ENCODE results near the gene STK35. TPM values are rescaled to one million over a fixed set of nuclear protein-coding genes. Genes with fewer than 3 reads are reported as not detected.

The STK35 gene
- total and polyA plus RNA-seq, 2 experiments from 2014 or later, result 14.2 to 59.7 TPM

DNA sequence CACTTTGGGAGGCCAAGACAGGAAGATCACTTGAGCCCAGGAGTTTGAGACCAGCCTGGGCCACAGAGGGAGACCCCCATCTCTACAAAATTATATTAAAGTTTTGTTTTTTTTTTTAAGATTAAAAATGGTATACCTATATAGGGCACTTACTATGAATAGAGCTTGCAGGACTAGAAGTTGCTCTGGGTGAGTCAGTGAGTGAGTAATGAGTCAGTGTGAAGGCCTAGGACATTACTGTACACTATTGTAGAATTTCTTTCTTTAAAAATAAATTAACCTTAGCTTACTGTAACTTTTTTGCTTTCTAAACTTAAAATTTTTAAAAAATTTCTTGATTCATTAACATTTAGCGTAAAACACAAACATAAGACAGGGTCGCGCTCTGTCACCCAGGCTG, 29.7 kb downstream of the STK35 start (continued):
- TF ChIP-seq, protein P1, sequence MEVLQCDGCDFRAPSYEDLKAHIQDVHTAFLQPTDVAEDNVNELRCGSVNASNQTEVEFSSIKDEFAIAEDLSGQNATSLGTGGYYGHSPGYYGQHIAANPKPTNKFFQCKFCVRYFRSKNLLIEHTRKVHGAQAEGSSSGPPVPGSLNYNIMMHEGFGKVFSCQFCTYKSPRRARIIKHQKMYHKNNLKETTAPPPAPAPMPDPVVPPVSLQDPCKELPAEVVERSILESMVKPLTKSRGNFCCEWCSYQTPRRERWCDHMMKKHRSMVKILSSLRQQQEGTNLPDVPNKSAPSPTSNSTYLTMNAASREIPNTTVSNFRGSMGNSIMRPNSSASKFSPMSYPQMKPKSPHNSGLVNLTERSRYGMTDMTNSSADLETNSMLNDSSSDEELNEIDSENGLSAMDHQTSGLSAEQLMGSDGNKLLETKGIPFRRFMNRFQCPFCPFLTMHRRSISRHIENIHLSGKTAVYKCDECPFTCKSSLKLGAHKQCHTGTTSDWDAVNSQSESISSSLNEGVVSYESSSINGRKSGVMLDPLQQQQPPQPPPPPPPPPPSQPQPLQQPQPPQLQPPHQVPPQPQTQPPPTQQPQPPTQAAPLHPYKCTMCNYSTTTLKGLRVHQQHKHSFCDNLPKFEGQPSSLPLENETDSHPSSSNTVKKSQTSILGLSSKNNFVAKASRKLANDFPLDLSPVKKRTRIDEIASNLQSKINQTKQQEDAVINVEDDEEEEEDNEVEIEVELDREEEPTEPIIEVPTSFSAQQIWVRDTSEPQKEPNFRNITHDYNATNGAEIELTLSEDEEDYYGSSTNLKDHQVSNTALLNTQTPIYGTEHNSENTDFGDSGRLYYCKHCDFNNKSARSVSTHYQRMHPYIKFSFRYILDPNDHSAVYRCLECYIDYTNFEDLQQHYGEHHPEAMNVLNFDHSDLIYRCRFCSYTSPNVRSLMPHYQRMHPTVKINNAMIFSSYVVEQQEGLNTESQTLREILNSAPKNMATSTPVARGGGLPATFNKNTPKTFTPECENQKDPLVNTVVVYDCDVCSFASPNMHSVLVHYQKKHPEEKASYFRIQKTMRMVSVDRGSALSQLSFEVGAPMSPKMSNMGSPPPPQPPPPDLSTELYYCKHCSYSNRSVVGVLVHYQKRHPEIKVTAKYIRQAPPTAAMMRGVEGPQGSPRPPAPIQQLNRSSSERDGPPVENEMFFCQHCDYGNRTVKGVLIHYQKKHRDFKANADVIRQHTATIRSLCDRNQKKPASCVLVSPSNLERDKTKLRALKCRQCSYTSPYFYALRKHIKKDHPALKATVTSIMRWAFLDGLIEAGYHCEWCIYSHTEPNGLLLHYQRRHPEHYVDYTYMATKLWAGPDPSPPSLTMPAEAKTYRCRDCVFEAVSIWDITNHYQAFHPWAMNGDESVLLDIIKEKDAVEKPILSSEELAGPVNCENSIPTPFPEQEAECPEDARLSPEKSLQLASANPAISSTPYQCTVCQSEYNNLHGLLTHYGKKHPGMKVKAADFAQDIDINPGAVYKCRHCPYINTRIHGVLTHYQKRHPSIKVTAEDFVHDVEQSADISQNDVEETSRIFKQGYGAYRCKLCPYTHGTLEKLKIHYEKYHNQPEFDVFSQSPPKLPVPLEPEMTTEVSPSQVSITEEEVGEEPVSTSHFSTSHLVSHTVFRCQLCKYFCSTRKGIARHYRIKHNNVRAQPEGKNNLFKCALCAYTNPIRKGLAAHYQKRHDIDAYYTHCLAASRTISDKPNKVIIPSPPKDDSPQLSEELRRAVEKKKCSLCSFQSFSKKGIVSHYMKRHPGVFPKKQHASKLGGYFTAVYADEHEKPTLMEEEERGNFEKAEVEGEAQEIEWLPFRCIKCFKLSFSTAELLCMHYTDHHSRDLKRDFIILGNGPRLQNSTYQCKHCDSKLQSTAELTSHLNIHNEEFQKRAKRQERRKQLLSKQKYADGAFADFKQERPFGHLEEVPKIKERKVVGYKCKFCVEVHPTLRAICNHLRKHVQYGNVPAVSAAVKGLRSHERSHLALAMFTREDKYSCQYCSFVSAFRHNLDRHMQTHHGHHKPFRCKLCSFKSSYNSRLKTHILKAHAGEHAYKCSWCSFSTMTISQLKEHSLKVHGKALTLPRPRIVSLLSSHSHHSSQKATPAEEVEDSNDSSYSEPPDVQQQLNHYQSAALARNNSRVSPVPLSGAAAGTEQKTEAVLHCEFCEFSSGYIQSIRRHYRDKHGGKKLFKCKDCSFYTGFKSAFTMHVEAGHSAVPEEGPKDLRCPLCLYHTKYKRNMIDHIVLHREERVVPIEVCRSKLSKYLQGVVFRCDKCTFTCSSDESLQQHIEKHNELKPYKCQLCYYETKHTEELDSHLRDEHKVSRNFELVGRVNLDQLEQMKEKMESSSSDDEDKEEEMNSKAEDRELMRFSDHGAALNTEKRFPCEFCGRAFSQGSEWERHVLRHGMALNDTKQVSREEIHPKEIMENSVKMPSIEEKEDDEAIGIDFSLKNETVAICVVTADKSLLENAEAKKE (CRISPR knock-in tag; IDR thresholded peaks at IDR 0.05), result no peak

GRCh38 chr20:2132461-2132901, 30.9 kb downstream of the STK35 start:
- H3K4me3 ChIP-seq, result no peak overlapping the region
- H3K36me3 Mint-ChIP-seq (ENCODE audit: low read depth), result no peaks in the 10 kb centered on the region
- no peak overlapping the region for H3K27ac Mint-ChIP-seq
- H3K9me2 ChIP-seq (ENCODE audit: insufficient read depth), result no peaks in the 10 kb centered on the region
- H3K4me1 Mint-ChIP-seq, result peaks cover 42% of the 10 kb centered on the region
- no peak for TF ChIP-seq EZH2 (IDR thresholded peaks at IDR 0.05; ENCODE audit: low read depth, unreplicated experiment)
- TF ChIP-seq, protein P2, sequence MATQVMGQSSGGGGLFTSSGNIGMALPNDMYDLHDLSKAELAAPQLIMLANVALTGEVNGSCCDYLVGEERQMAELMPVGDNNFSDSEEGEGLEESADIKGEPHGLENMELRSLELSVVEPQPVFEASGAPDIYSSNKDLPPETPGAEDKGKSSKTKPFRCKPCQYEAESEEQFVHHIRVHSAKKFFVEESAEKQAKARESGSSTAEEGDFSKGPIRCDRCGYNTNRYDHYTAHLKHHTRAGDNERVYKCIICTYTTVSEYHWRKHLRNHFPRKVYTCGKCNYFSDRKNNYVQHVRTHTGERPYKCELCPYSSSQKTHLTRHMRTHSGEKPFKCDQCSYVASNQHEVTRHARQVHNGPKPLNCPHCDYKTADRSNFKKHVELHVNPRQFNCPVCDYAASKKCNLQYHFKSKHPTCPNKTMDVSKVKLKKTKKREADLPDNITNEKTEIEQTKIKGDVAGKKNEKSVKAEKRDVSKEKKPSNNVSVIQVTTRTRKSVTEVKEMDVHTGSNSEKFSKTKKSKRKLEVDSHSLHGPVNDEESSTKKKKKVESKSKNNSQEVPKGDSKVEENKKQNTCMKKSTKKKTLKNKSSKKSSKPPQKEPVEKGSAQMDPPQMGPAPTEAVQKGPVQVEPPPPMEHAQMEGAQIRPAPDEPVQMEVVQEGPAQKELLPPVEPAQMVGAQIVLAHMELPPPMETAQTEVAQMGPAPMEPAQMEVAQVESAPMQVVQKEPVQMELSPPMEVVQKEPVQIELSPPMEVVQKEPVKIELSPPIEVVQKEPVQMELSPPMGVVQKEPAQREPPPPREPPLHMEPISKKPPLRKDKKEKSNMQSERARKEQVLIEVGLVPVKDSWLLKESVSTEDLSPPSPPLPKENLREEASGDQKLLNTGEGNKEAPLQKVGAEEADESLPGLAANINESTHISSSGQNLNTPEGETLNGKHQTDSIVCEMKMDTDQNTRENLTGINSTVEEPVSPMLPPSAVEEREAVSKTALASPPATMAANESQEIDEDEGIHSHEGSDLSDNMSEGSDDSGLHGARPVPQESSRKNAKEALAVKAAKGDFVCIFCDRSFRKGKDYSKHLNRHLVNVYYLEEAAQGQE (IDR thresholded peaks at IDR 0.05; ENCODE audit: unreplicated experiment), result no peak
- no peak for TF ChIP-seq NANOG (IDR thresholded peaks at IDR 0.05; ENCODE audit: borderline replicate concordance)
- TF ChIP-seq STAT1 (IDR thresholded peaks at IDR 0.05; ENCODE audit: unreplicated experiment), result no peak
- no peak for TF ChIP-seq EZH2phosphoT487 (IDR thresholded peaks at IDR 0.05; ENCODE audit: unreplicated experiment)
- no peak for TF ChIP-seq ZNF331 (CRISPR knock-in tag; IDR thresholded peaks at IDR 0.05; ENCODE audit: low read depth)
- TF ChIP-seq POLR2AphosphoS5 (IDR thresholded peaks at IDR 0.05; ENCODE audit: low read depth), result no peak
- TF ChIP-seq, protein P3, sequence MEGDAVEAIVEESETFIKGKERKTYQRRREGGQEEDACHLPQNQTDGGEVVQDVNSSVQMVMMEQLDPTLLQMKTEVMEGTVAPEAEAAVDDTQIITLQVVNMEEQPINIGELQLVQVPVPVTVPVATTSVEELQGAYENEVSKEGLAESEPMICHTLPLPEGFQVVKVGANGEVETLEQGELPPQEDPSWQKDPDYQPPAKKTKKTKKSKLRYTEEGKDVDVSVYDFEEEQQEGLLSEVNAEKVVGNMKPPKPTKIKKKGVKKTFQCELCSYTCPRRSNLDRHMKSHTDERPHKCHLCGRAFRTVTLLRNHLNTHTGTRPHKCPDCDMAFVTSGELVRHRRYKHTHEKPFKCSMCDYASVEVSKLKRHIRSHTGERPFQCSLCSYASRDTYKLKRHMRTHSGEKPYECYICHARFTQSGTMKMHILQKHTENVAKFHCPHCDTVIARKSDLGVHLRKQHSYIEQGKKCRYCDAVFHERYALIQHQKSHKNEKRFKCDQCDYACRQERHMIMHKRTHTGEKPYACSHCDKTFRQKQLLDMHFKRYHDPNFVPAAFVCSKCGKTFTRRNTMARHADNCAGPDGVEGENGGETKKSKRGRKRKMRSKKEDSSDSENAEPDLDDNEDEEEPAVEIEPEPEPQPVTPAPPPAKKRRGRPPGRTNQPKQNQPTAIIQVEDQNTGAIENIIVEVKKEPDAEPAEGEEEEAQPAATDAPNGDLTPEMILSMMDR (conservative IDR thresholded peaks at IDR 0.05; ENCODE audit: low read depth in 2 of 2), result no peak
- TF ChIP-seq ZNF114 (CRISPR knock-in tag; IDR thresholded peaks at IDR 0.05), result no peak
- TF ChIP-seq JUNB (IDR thresholded peaks at IDR 0.05; ENCODE audit: unreplicated experiment), result no peak
- H3K27me3 ChIP-seq (ENCODE audit: insufficient read depth), result no peaks in the 10 kb centered on the region
- H3K79me2 ChIP-seq (replicated peaks; ENCODE audit: insufficient read depth), result peaks cover 90% of the 10 kb centered on the region
- peaks cover 60% of the 10 kb centered on the region for H4K20me1 ChIP-seq (replicated peaks; ENCODE audit: insufficient read depth)
- no peak overlapping the region for H3K4me2 ChIP-seq
- no peaks in the 10 kb centered on the region for H3K36me3 ChIP-seq (ENCODE audit: insufficient read depth)
- ATAC-seq, result no peak
- H3K4me1 ChIP-seq (ENCODE audit: insufficient read depth), result peaks cover 19% of the 10 kb centered on the region
- H2AFZ ChIP-seq, result no peak overlapping the region
- H3K4me3 Mint-ChIP-seq, result no peak overlapping the region
- DNase-seq (ENCODE audit: low spot score), result no peak
- H3K9me3 Mint-ChIP-seq, result no peaks in the 10 kb centered on the region
- no peaks in the 10 kb centered on the region for H3F3A ChIP-seq (replicated peaks; ENCODE audit: low read depth)
- H3K27me3 Mint-ChIP-seq (ENCODE audit: insufficient read depth, low read depth, poor library complexity), result peaks cover 8% of the 10 kb centered on the region
- no peak overlapping the region for H3K27ac ChIP-seq (ENCODE audit: low read depth)
